ENCODE measurements around the gene FAM185A.
"Not testable (repeated sequence)": the region's sequence is repeated elsewhere in the genome, so short reads cannot be mapped to it uniquely, and the experiment has no call there.

- TF ChIP-seq POLR2A, POLR2AphosphoS5 (IDR thresholded peaks at IDR 0.05): not testable (repeated sequence)
These were observed 6.6 kb upstream of the FAM185A start for GRCh38 chr7:102742002-102742771.
